ENCODE data around the gene IL17RA.

DNA sequence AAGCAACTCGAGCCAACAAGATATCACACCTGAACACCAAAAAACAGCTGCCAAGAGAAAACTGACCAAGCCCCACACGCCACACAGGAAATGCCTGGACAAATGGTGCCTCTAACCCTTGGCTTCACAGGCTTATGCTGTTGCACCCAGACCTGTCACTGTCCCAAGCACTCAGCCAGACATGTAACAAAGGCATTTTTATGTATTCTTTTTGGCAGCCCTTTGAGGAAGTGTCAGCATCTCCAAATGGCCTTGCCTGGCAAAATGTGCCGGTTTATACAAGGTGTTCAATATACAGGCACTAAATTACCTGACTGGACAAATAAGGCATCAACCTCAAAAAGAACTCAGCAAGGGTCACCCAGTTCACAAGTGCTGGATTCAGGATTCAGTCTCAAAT, 68.2 kb downstream of the IL17RA start:
- TF ChIP-seq, protein P1, sequence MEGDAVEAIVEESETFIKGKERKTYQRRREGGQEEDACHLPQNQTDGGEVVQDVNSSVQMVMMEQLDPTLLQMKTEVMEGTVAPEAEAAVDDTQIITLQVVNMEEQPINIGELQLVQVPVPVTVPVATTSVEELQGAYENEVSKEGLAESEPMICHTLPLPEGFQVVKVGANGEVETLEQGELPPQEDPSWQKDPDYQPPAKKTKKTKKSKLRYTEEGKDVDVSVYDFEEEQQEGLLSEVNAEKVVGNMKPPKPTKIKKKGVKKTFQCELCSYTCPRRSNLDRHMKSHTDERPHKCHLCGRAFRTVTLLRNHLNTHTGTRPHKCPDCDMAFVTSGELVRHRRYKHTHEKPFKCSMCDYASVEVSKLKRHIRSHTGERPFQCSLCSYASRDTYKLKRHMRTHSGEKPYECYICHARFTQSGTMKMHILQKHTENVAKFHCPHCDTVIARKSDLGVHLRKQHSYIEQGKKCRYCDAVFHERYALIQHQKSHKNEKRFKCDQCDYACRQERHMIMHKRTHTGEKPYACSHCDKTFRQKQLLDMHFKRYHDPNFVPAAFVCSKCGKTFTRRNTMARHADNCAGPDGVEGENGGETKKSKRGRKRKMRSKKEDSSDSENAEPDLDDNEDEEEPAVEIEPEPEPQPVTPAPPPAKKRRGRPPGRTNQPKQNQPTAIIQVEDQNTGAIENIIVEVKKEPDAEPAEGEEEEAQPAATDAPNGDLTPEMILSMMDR (IDR thresholded peaks at IDR 0.05) = no peak
- TF ChIP-seq POLR2A (IDR thresholded peaks at IDR 0.05) (no peak), POLR2AphosphoS5 (IDR thresholded peaks at IDR 0.05) (no peak), EP300 (IDR thresholded peaks at IDR 0.05; ENCODE audit: low read depth) (no peak)
